HepG2 (cell line): ENCODE measurements around the gene FAM3D. TPM values are rescaled to one million over a fixed set of nuclear protein-coding genes. Genes with fewer than 3 reads are reported as not detected.

Experiments used
- ATAC-seq: fragments of 200-7000 bp; cut with Tn5 transposase; 3 replicates; pipeline ENCODE4 v1.9.1; 2020; ENCODE audit warnings: mild to moderate bottlenecking, moderate library complexity
- Bru-seq: library from RNA; stranded (reverse); fragments of 400-500 nt; gene quantifications from one replicate; lab custom pipeline; 2021; lab: Mats Ljungman, UMichigan
- BruChase-seq, 2 experiments: library from RNA; stranded (reverse); fragments of 400-500 nt; gene quantifications; one replicate each; lab custom pipeline; 2021; lab: Mats Ljungman, UMichigan
- BruUV-seq: library from RNA; stranded (reverse); fragments of 400-500 nt; replicated peaks from 2 replicates; lab custom pipeline; 2021; lab: Mats Ljungman, UMichigan
- CTCF ChIA-PET: fragments of 300-600 bp; formaldehyde crosslinking; extraction: SDS; loops from one replicate; lab custom pipeline; 2021; ENCODE audit warnings: low total read pairs, inconsistent platforms, low intra/inter-chr PET ratio; lab: Yijun Ruan, JAX
- POLR2A ChIA-PET: fragments of 350-600 bp; sonication (Branson Sonifier 250); formaldehyde crosslinking; loops from one replicate; lab custom pipeline; 2020; ENCODE audit warnings: antibody characterized with exemption, inconsistent platforms; lab: Yijun Ruan, JAX
- DNase-seq: peaks from one replicate; pipeline ENCODE4 v3.0.0-alpha.2; 2015; ENCODE audit warnings: low spot score
- FAIRE-seq: peaks from 3 replicates; lab custom pipeline; 2011; peaks lifted over from hg19 to GRCh38; lab: Jason Lieb, UNC
- H2AFZ ChIP-seq: one replicate; pipeline ENCODE4 v1.6.1; 2011; ENCODE audit warnings: low read length, inconsistent platforms
- H3K27ac ChIP-seq: fragments of 300-600 bp; 3 replicates; pipeline ENCODE4 v1.8.0; 2011; ENCODE audit warnings: mixed run types, mild to moderate bottlenecking, mixed read lengths, low read length, inconsistent platforms; ENCODE audit not compliant: insufficient read depth; ENCODE audit errors: extremely low read length
- H3K27me3 ChIP-seq, 2 experiments: fragments of 200-600 bp in 1 of 2; 2 replicates in 1 of 2; 3 replicates in 1 of 2; pipeline versions ENCODE4 v1.6.0 to v1.8.0; 2011; ENCODE audit warnings: low read length in 2 of 2, mild to moderate bottlenecking in 2 of 2, moderate library complexity in 2 of 2, inconsistent platforms in 1 of 2; ENCODE audit not compliant: insufficient read depth in 2 of 2, control insufficient read depth in 1 of 2
- H3K36me3 ChIP-seq, 2 experiments: fragments of 200-600 bp in 1 of 2; replicated peaks in 1 of 2; 2 replicates in 1 of 2; 3 replicates in 1 of 2; pipeline versions ENCODE4 v1.5.1 to v1.8.0; 2011; ENCODE audit warnings: low read length in 2 of 2, inconsistent platforms in 1 of 2; ENCODE audit not compliant: insufficient read depth in 2 of 2, control insufficient read depth in 1 of 2
- H3K4me1 ChIP-seq: 2 replicates; pipeline ENCODE4 v1.5.1; 2012; ENCODE audit warnings: low read length, inconsistent platforms; ENCODE audit not compliant: insufficient read depth
- H3K4me2 ChIP-seq: 2 replicates; pipeline ENCODE4 v1.6.0; 2011; ENCODE audit warnings: low read depth, low read length, inconsistent platforms
- H3K4me3 ChIP-seq, 3 experiments: fragments of 200-600 bp in 1 of 3; sonication (generic), shearing (Covaris generic) in 1 of 3; replicated peaks in 1 of 3; 2 replicates each; pipeline ENCODE4 v1.5.1; 2011 to 2016; ENCODE audit warnings: low read length in 3 of 3, inconsistent platforms in 2 of 3, low read depth in 2 of 3, mild to moderate bottlenecking in 2 of 3, control low read depth in 1 of 3, mixed read lengths in 1 of 3; ENCODE audit not compliant: insufficient read depth in 1 of 3
- H3K79me2 ChIP-seq: one replicate; pipeline ENCODE4 v1.6.1; 2011; ENCODE audit warnings: low read length, inconsistent platforms; ENCODE audit not compliant: insufficient read depth
- H3K9ac ChIP-seq: 2 replicates; pipeline ENCODE4 v1.6.0; 2011; ENCODE audit warnings: mild to moderate bottlenecking, low read depth, low read length, inconsistent platforms; ENCODE audit not compliant: insufficient read depth
- H3K9me3 ChIP-seq: 2 replicates; pipeline ENCODE4 v1.5.1; 2012; ENCODE audit warnings: mild to moderate bottlenecking, low read length
- H4K20me1 ChIP-seq: 2 replicates; pipeline ENCODE4 v1.6.0; 2011; ENCODE audit warnings: inconsistent platforms, mild to moderate bottlenecking, low read length, moderate library complexity; ENCODE audit not compliant: insufficient read depth
- NFIB ChIP-seq: sonication (generic); formaldehyde crosslinking; IDR thresholded peaks from 2 replicates; pipeline ENCODE4 v1.9.0; 2021; ENCODE audit warnings: missing genetic modification reagents, mild to moderate bottlenecking, borderline replicate concordance
- SRSF1 ChIP-seq: fragments of 200-400 bp; formaldehyde crosslinking; optimal IDR thresholded peaks from 2 replicates; pipeline ENCODE3; 2017; ENCODE audit warnings: mild to moderate bottlenecking, low read depth, low read length, moderate library complexity
- U2AF2 ChIP-seq: fragments of 200-400 bp; formaldehyde crosslinking; IDR thresholded peaks from 2 replicates; pipeline ENCODE4 v1.6.1; 2017; ENCODE audit warnings: low read depth, mild to moderate bottlenecking, low read length
- WGBS: methylation state at CpG from one replicate; pipeline ENCODE4 v1.1.6; 2017; ENCODE audit warnings: low lambda C conversion rate; 5-methylcytosine and 5-hydroxymethylcytosine counted together
- in situ Hi-C: cut with HindIII; loops from 2 replicates; pipeline ENCODE4 v1.10.0; 2017; ENCODE audit warnings: low pct_unique_long_range_greater_than_20kb; ENCODE audit not compliant: extremely low pct_ligation_motif_present
- intact Hi-C: fragments of 100-400 bp; cut with micrococcal nuclease; formaldehyde crosslinking; loops from one replicate; pipeline ENCODE4 v1.10.0; 2022; ENCODE audit not compliant: unreplicated experiment
- long read RNA-seq, 2 experiments: library from RNA in 1 of 2; library from polyadenylated mRNA in 1 of 2; stranded (forward) in 1 of 2; unstranded in 1 of 2; transcript quantifications; one replicate each; pipeline ENCODE4 v2.0.0, GENCODE V29; 2019 to 2022
- polyA minus RNA-seq, 3 experiments: library from RNA; depleted of rRNA, polyadenylated mRNA; stranded (reverse); fragments of >200 nt; gene quantifications; 2 replicates each; pipeline ENCODE4 v1.2.3, GENCODE V29; 2011; ENCODE audit warnings: low replicate concordance in 1 of 3
- polyA plus RNA-seq, 8 experiments: library from polyadenylated mRNA; depleted of rRNA in 3 of 8; stranded (reverse) in 7 of 8; unstranded in 1 of 8; fragments of >200 nt; fragmentation: Illumina TruSeq in 4 of 8; extraction: Trizol in 4 of 8; gene quantifications; 2 replicates each; pipeline versions ENCODE4 v1.2.1 to v1.2.3, GENCODE V29; 2011 to 2016; ENCODE audit warnings: low read depth in 4 of 8, missing spikeins in 1 of 8, mixed read lengths in 1 of 8; ENCODE audit not compliant: insufficient read depth in 1 of 8
- total RNA-seq, 5 experiments: library from RNA; depleted of rRNA; stranded (reverse); fragments of >200 nt; fragmentation: Illumina TruSeq; extraction: Trizol; gene quantifications; 2 replicates each; pipeline ENCODE4 v1.2.3, GENCODE V29; 2016; ENCODE audit warnings: low read depth in 1 of 5

Gene FAM3D, protein sequence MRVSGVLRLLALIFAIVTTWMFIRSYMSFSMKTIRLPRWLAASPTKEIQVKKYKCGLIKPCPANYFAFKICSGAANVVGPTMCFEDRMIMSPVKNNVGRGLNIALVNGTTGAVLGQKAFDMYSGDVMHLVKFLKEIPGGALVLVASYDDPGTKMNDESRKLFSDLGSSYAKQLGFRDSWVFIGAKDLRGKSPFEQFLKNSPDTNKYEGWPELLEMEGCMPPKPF
- total RNA-seq (2016; rRNA removed; fragmentation: Illumina TruSeq; extraction: Trizol) = not detected in 2 replicates
- not detected in 2 replicates for total RNA-seq (2016; cell fraction: cytosol; rRNA removed; fragmentation: Illumina TruSeq; extraction: Trizol; ENCODE audit: low read depth)
- not detected in 2 replicates for total RNA-seq (2016; cell fraction: insoluble cytoplasmic fraction; rRNA removed; fragmentation: Illumina TruSeq; extraction: Trizol)
- total RNA-seq (2016; cell fraction: membrane; rRNA removed; fragmentation: Illumina TruSeq; extraction: Trizol) = not detected in 2 replicates
- total RNA-seq (2016; cell fraction: nucleus; rRNA removed; fragmentation: Illumina TruSeq; extraction: Trizol) = not detected in 2 replicates
- polyA plus RNA-seq (2011; rRNA removed) = not detected in 2 replicates
- not detected in 2 replicates for polyA plus RNA-seq (2011; cell fraction: cytosol; rRNA removed)
- polyA plus RNA-seq (2011; cell fraction: nucleus; rRNA removed) = not detected in 2 replicates
- not detected in 2 replicates for polyA plus RNA-seq (2012)
- polyA plus RNA-seq (2016; cell fraction: cytosol; fragmentation: Illumina TruSeq; extraction: Trizol; ENCODE audit: low read depth) = not detected in 2 replicates
- not detected in 2 replicates for polyA plus RNA-seq (2016; cell fraction: insoluble cytoplasmic fraction; fragmentation: Illumina TruSeq; extraction: Trizol; ENCODE audit: low read depth)
- not detected in 2 replicates for polyA plus RNA-seq (2016; cell fraction: membrane; fragmentation: Illumina TruSeq; extraction: Trizol; ENCODE audit: low read depth)
- polyA plus RNA-seq (2016; cell fraction: nucleus; fragmentation: Illumina TruSeq; extraction: Trizol; ENCODE audit: insufficient read depth, low read depth) = not detected in 2 replicates
- polyA minus RNA-seq (2011; rRNA and poly(A)+ RNA removed; ENCODE audit: low replicate concordance) = not detected in 2 replicates
- polyA minus RNA-seq (2011; cell fraction: cytosol; rRNA and poly(A)+ RNA removed) = not detected in 2 replicates
- polyA minus RNA-seq (2011; cell fraction: nucleus; rRNA and poly(A)+ RNA removed) = not detected in 2 replicates
- not detected for Bru-seq, nascent RNA
- BruChase-seq, experiment 1, labeled RNA remaining after a 6-hour chase = not detected
- not detected for BruChase-seq, experiment 2, labeled RNA remaining after a 2-hour chase
- long read RNA-seq, experiment 1 = 0 reads
- long read RNA-seq, experiment 2 = 0 reads

GRCh38 chr3:58666683-58667082 is at the start of gene FAM3D:
Gene FAM3D (minus strand): TSS chr3:58666774. CDS start chr3:58655563, 11,211 bp downstream.
- Histone ChIP-seq H3K9me3 (no peaks in the 10 kb centered on the region), H3K9ac (no peak within 1 kb of the TSS), H3K4me2 (no peak within 1 kb of the TSS)
- no TSS peak for BruUV-seq
- WGBS = no CpG with 5 or more reads among the region's 6 CpGs
- no peak for ATAC-seq
- no peak for TF ChIP-seq U2AF2
- TF ChIP-seq NFIB (CRISPR knock-in tag) = no peak
- TF ChIP-seq SRSF1 = no peak
- TF ChIP-seq, all 625 proteins: peak for 0
- intact Hi-C loops = no loop called here
- Histone ChIP-seq H3K27ac (no peak within 1 kb of the TSS), H3K27me3 (peaks cover 1 to 15% of the 10 kb centered on the region in 2 experiments; a peak in 4 of 5 replicates), H2AFZ (no peak within 1 kb of the TSS), H3K4me3 (no peak within 1 kb of the TSS), H3K79me2 (no peaks in the 10 kb centered on the region), H3K36me3 (no peaks in the 10 kb centered on the region), H3K4me1 (peaks cover 10% of the 10 kb centered on the region; the same call in 1 of the 2 replicates), H4K20me1 (no peaks in the 10 kb centered on the region)
- in situ Hi-C loops = no loop called here
- CTCF ChIA-PET = no interaction called here
- DNase-seq = no peak
- POLR2A ChIA-PET = no interaction called here
- FAIRE-seq = no peak
